ENCODE results near the gene SDK2.
A peak's percentile ranks its signal among the peaks of the same experiment; 100 is the strongest.

The SDK2 gene

DNA sequence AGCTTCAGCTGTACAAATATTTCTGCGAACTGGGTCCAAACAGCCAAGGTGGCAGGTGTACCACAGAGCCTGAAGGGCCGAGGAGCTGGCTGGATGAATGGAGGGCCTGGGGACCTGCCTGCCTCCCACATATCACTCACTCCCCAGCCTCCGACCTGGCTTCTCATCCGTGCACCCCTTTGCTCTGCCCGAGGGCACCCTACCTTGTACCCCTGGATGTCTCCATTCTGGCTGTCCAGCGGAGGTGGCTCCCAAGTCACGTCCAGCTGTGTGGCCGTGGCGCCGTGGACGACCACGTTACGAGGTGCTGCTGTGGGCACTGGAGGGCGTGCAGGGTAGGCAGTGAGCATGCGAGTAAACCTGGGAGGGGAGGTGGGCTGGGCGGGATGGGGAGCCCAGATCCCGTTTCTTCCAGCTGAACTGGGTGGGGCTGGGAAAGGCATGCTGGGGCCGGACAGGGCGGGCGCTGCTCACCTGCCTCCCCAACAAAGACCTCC is 265.2 kb downstream of the SDK2 start:
- no peak for DNase-seq

DNA sequence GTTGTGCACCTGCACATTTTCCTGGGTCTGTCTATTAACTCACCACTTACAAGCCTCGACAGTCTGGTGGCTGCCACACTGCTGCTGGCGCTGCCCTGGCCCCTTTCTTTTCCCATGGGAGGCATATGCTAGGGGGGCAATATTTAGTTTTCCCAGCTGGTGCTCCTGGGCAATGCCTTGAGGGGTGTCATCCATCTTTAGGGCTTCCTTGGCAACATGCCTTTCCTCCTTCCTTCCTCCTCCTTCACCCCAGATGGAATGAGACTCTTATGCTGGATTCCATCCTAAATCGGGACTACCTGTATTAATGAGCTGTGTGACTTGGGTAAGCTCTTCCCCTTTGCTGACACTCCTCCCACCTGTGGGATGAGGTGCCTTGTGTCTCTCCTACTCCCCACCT is 267.6 kb downstream of the SDK2 start:
- DNase-seq: no peak

DNA sequence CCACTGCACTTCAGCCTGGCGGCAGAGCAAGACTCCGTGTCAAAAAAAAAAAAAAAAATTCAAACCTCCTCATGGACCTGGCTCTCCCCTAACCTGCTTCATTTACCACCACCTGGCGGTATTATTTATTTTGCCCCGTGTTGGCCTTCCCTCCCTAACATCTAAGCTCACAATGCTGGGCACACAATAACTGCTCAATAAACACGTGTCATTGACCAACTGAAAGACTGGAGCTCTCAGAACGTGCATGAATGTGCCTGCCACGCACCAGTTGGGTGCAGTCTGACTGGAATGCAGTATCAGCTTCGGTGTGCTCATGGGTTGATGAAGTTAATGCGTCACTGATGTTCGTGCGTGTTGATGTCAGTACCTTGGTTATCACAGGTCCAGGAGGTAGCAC is 268.1 kb downstream of the SDK2 start:
- no peak for DNase-seq

DNA sequence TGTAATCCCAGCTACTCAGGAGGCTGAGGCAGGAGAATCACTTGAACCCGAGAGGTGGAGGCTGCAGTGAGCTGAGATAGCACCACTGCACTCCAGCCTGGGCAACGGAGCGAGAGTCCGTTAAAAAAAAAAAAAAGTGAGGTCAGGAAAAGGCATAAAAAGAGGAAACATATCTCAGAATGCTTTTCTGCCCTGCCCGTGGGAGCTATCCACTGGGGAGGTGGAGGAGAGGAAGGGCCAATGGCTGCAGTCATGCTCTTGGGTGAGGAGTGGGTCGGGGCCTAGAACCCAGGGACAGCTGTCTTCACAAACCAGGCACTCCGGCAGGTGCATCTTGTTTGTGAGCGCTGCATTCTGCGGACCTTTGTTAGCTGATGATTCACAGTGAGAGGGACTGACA is 272.4 kb downstream of the SDK2 start:
- no peak for DNase-seq

DNA sequence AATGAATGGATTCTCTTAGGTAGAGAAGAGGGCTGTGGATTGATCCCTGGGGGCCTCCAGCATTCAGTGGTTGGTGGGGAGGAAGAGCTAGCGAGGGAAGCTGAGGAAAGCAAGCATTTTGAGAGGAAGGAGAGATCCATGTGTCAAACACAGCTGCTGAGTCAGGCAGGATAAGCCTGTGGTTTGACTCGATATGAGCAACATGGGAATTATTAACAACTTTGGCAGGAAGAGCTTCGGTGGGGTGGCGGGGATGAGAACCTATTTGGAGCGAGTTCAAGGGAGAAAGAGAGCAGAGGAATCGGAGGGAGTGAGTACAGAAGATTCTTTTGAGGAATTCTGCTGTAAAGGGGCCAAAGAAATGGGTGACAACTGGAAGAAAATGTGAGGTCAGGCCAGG is 273.0 kb downstream of the SDK2 start:
- DNase-seq: no peak

DNA sequence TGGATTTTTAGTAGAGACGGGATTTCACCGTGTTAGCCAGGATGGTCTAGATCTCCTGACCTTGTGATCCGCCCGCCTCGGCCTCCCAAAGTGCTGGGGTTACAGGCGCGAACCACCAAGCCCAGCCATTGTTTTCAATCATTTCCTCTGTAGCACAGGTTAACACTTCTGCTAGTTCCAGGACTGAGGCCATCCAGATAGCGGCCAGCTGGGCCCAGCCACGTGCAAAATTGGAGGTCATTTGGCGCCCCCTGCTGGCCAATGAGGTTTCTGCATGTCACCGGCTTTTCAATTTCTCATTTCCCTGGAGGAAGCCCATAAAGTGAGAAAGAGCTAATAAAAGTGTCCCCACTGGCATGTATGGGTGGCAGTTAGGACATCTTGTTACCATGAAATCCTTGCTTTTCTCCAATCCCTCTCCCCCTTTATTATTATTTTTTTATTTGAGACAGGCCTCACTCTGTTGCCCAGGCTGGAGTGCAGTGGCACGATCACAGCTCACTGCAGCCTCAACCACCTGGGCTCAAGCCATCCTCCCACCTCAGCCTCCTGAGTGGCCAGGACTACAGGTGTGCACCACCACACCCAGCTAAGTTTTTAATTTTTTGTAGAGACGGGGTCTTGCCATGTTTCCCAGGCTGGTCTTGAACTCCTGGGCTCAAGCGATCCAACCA is 274.3 kb downstream of the SDK2 start:
- peak; percentile 96 for DNase-seq

DNA sequence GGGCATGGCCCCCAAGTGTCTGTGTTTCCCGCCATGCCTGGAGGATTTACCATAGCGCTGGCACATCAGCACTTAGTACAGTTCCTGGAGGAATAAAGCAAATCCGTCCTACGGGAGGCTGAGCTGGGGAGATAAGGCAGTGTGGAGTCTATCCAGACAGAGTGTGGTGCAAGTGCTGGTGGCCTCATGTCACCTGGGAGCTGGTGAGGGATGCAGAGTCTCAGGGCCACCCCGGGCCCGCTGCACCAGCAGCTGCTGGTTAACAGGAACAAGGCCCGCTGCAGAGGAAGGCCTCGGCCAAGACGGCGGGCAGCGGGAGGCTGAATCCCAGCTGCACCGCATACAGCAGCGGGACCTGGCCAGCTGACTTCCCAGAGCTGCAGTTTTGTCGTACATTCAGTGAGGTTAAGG is 275.1 kb downstream of the SDK2 start:
- no peak for DNase-seq

DNA sequence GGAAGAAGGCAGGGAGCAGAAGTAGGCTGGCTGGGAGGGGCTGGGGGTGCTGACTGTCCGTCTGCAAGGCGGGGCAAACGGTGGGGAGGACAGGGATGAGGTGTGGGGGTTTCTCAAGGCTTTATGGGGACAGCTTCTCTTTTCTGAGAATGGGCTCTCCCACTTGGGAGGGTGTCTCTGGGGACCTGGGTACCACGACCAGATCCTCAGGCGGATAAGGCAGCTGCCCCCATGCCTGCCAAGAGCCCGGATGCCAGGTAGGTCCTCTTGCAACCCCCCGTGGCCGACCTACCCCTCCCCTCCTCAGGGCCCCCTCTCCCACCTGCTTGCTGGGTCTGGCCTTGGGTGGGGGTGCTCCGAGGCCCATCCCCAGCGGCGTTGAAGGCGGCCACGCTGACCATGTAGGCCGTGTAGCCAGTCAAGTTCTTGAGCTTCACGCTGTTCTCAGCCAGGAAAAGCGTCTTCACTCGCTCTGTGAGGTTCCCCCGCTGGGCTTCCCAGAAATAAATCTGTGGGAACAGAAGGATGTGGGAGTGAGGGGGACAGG is 276.1 kb downstream of the SDK2 start:
- DNase-seq: no peak

DNA sequence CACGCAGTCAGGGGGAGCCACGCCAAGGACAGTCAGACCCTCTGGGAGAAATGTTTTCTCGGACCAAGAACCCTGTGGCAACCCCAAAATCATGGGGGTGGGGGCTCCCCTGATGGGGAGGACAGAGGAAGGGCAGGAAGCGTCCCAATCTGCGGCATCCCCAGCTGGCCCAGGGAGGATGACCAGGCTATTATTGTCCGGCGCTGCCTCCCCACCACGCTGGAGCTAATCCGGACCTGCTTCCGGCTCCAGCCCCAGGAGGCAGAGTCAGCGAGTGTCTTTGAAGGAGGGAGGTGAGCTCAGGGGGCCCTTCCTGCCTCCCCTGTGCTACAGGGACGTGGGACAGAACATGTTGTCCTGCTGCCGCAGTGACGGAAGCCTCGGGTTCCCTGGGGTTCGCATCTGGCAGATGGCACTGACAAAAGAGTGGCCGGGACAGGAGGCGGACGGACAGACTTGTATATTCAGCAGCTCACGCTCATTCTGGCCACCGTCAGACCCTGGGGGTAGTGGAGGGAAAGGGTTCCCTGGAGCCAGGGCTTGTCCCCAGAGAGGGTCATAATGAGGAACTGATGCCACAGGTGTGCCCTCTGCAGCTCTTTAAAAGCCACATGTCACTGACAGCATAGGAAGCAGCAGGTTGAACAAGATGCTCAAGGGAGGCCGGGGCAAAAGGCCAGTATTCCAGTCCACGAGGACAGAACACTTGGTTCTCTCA is 278.2 kb downstream of the SDK2 start:
- DNase-seq: no peak

DNA sequence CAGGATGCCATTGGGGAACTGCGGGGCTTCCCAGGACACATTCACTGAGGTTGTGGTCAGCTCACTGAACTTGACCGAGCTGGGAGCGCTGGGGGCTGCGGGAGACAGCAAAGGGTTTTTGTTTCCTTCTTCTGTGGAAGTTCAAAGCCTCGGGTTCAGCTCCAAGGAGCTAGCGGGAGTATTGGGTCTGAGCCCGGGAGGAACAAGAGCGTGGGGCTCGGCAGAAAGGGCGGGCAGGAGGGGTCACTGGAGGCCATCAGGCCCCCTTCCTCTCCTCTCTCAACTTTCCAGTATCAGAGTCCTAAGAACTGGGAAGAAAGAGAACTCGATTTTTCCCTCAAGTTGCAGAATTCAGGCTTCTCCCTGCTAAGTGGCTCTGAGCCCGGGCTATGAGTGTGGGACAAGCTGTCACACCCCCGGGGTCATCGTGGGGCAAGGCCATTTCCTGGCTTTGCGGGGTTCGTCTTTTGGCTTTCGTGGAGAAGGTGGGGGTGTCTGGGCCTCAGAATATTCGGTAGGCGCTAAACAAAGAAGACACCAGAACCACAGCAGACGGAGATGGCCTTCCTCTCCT is 278.9 kb downstream of the SDK2 start:
- DNase-seq: no peak

DNA sequence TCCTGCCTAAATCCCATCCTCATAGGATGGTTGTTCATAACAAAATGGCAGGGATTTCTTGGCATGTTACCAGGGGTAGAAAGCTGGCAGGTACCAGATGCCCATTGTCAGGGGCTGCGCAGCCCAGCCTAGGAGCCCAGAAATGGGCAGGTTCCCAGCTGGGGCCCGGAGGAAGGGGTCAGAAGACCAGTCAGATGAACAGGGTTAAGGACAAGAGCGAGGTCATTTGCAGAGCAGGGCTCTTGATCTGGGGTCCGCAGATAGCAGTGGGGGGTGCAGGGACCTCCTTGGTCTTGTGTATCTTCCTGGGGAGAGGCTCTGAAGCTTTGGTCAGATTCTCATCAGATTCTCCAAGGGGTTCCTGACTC is 280.1 kb downstream of the SDK2 start:
- DNase-seq: no peak

DNA sequence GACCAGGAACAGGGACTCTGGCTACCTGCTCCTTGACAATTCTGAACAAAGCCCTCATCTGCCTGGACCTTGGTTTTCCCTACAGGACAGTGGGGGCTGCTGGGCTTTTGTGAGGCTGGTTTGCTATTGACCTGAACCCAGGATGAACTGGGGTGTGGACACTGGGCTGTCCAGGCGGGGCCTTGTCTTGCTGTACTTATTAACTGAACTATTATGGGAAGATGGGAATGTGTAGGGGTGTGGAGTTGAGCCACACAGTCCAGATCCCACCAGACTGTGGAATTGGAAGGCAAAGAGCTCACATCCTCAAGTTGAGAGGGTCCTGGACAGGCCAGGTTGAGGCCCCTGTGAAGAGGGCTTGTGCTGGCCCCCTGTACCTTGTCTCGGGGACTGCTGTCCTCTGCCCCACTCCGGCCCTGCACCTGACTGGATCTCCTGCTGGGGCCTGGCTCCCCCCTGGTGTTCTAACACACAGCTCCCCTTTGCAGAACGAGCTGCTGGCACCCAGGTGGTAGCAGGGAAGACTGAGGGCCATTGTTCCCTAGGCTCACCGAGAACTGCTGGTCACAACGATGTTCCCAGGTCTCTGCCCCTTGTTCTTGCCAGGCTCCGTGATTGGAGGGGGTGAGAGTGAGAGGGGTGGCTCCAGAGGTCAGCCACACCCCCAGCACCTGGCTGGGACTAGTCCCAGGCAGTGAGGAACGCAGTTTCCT is 280.6 kb downstream of the SDK2 start:
- no peak for DNase-seq

DNA sequence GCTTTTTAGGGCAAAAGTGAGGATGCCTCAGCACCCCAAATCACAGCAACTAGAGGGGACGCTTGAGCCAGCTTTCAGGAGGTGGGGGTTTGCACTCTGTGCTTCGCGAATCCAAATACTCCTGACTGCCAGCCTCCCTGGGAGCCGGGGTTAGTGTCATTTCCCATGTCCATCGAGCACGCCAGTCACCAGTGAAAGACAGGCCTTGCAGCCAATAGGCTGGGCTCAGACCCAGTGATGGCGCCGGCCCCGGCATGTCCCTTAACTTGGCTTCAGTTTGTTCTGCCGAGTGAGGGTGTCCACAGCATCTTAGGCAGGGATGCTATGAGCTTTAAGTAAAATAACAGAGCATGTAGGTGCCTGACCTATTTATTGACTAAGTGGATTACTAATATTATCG is 281.5 kb downstream of the SDK2 start:
- DNase-seq: no peak

DNA sequence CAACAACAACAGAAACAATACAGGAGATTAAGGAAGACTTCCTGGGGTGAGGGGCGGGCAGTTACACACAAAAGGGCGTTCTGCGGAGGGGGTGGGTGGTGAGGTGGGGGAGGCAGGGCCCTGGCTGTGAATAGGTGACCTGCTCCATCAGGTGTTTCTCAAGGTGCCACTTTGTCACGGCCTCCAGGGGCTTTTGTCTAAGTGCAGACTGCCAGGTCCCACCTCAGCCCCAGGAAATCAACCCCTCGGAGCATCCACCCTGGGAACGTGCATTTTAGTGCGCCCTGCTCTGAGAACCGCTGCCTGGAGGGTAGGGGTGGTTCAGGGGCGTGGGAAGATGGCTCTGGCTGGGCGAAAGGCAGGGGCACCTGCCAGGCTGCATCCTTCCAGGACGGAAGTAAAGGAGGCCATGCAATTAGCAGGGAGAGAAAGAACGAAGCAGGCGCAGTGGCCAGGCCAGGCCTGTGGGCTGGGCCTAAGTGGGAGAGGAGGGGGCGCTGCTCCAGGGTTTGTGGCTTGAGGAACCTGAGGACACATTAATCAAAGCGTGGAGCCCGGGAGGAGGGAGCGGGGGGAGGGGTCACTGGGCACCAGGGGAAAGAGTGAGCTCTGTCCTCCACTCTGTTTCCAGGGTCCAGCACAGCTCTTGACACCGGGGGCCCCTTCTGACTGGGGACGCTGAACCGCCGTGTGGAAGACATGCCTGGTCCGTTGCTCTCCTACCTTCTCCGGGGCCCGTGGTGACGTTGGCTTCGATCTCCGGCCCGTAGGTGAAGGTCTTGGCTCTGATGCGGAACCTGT is 283.1 kb downstream of the SDK2 start:
- no peak for DNase-seq

DNA sequence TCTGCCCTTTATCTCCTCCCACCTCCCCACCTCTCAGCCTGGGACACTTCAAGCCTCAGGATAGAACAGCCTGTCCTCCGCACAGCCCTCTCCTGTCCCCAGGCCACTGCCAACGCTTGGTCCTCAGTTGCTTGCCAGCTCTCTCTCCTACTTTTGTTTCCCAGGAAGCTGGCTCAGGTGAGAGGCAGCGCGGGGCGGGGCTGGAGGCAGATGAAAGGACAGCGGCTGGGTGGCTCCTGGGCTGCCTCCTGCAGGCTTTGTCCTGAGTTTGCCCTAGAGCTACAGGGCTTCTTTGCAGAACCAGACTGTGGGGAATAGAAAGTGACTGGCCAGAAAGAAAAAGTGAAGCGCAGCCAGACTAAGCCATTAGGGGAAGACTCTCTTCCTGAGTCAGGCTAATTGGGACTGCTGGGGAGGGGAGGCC is 284.2 kb downstream of the SDK2 start:
- no peak for DNase-seq

DNA sequence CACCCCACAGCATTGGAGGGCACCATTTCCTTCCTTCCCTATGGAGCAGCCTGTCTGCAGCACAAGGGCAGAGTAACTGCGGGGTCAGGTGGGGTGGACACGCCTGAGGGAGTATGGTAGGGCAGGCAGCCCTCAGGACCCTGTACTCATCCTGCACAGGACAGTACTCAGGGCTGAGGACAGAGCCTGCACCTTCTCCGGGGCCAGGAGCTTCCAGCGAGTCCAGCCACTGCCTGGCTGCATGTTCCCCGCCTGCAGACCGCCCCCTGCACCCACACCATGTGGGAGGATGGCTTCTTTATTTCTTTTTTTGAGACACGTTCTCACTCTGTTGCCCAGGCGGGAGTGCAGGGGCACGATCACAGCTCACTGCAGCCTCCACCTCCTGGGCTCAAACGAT is 284.9 kb downstream of the SDK2 start:
- DNase-seq: no peak

DNA sequence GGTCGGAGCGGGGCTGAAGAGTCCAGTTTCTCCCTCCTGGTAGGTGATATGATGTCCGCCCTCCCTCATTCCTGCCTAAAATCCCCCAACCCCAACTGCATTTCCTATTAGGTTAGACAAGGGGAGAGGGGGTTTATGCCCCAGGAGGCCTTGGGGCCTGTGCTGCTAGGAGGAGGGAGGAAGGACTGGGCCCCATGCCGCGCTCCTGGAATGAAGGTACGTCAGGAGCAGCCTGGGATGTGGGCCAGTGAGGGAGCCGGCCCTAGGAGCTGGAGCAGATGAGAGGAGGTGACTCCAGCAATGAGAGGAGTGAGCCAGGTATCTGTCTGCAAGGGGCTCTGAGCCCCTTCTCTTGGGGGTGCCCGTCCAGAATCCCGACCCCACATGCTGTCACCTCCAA is 285.6 kb downstream of the SDK2 start:
- DNase-seq: no peak

DNA sequence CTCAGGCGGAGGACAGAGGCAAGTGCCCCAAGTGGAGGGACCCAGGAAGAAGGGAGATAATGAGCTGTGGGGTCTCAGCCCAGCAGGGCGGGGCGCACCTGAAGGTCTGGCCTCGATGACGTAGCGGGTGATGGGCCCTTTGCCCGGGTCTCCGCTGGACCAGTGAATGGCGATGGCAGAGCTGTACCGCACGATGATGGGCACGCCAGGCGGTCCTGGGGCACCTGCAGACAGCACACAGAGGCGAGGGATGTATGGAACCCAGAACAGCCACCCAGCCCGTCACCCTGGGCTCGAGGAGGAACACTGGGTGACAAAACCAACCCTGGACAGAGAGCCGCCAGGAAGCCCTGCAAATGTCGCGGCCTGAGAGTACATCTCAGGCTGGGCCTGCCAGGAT is 286.3 kb downstream of the SDK2 start:
- no peak for DNase-seq

DNA sequence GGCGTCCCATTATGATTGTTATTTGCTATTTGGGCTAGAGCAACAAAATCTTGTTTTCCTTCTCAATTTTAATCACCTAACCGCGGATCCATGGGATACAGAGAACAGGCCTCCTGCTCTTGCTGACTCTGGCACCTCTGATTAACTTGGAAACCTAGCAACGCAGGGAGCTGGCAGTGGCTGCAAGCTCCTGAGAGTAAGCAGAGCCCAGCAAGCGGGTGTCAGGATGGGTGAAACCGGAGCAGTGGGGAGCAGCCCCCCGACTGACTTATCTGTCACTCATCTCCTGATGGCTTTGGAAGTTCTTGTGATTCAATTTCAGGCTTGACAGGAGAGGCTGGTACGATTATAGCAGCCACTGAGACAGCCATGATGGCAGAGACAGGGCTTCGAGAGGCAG is 286.9 kb downstream of the SDK2 start:
- DNase-seq: no peak

DNA sequence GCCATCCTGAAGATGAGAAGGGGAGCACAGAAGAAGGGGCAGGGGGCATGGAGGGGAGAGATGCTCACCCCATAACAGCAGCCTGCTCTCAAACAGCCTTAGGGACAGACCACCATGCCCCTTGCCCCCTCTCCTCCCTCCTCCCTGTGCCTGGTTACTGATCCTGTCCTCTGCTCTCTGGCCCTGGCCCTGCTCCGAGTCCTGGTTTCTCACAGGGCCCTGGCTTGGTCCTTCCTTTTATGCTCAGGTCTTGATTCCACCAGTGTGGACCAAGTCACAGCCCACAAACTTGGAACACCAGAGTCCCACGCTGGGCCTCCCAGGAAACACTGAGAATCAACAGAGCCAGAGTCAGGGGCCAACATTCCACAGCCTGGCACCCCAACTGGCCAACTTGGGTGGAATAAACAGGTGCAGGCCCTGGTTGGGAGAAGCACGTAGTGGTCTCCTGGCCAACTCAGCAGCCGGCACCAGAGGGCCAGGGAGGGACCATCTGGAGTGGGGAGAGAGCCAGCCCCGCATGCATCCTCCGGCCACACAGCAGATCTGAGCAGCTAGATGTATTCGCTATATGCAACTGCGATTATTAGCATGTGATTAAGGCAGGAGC is 287.6 kb downstream of the SDK2 start:
- DNase-seq: no peak

DNA sequence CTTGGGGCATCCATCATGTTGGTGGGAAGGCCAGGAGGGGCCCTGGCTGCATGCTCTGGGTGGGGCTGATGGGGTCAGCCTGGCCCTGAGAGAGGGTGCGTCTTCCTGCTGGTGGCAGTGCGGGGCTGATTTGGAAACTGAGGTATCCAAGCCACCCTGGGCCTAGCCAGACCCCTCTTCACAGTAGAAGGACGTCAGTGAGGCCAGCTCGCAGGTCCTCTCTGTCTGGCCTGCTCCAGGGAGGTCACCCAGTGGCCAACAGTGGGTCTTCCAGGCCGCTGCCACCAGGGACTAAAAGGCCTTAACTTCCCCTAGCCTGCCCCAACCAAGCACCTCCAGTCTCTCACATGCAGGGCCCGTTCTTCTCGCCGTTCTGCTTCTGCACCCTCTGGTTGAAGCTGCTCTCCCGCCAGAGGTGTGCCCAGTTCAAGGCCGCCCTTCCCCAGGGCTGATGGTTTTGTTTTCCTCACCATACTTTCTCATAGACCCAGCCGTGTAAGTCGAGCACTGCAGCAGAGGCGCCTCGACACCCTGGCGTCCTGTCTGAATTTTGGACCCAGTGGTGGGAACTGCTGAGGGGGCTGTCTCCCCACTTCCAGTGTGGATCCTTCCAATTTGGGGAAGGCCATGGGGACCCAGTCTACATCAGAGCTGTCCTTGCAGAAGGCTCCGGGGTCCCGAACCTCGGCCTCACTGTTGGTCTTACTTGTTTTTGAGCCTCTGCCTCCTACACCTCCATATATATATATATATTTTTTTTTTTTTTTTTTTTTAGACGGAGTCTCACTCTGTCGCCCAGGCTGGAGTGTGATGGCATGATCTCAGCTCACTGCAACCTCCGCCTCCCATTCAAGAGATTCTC is 289.6 kb downstream of the SDK2 start:
- no peak for DNase-seq

Measured in activated CD8-positive, alpha-beta memory T cell treated with anti-CD3 and anti-CD28 coated beads for 24 hours (primary cell).